Right renal cortex interstitium (tissue), 3 donors: Measurements from ENCODE around the gene PSKH1. TPM values are rescaled to one million over a fixed set of nuclear protein-coding genes. Genes with fewer than 3 reads are reported as not detected.
"Not testable (repeated sequence)": the region's sequence is repeated elsewhere in the genome, so short reads cannot be mapped to it uniquely, and the experiment has no call there.

ENCODE experiments used
- DNase-seq, 3 donors: peaks; one replicate each; pipeline ENCODE4 v3.0.0-alpha.2; 2013; ENCODE audit warnings: low read depth in 3 of 3, low spot score in 2 of 3
- polyA plus RNA-seq, 3 donors: library from polyadenylated mRNA; unstranded; fragments of 120-200 nt; gene quantifications; one replicate each; pipeline ENCODE4 v1.2.1, GENCODE V29; 2013; ENCODE audit not compliant: insufficient read length in 3 of 3

The PSKH1 gene
- 10 to 100 TPM; 31.6 to 38.0 (median 35.5) TPM for polyA plus RNA-seq

- peak; percentile 74 to 89 (median 81) for DNase-seq
Measured at GRCh38 chr16:67892899-67893742, at the start of gene PSKH1. TSS of gene PSKH1 (plus strand) at chr16:67893254. CDS start at chr16:67908750, 15,496 bp downstream.

DNA sequence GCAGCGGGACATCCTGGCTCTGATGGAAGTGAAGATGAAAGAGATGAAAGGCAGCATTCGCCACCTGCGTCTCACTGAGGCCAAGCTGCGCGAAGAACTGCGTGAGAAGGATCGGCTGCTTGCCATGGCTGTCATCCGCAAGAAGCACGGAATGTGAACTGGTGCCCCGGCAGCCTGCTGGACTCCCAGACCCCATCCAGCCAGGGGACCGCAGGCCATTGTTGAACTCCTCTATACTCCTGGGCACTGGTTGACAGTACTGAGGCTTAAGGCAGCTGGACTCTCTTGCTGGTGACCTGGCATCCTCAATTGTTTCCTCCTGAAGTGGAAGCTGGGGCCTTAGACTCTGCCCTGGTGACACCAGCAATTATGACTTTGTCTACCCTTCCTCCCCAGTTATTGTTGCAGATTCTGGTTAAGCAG lies 49.7 kb upstream of the PSKH1 start:
- no peak for DNase-seq

GRCh38 chr16:67844497-67844896 lies 48.6 kb upstream of the PSKH1 start:
- DNase-seq, result no peak

DNA sequence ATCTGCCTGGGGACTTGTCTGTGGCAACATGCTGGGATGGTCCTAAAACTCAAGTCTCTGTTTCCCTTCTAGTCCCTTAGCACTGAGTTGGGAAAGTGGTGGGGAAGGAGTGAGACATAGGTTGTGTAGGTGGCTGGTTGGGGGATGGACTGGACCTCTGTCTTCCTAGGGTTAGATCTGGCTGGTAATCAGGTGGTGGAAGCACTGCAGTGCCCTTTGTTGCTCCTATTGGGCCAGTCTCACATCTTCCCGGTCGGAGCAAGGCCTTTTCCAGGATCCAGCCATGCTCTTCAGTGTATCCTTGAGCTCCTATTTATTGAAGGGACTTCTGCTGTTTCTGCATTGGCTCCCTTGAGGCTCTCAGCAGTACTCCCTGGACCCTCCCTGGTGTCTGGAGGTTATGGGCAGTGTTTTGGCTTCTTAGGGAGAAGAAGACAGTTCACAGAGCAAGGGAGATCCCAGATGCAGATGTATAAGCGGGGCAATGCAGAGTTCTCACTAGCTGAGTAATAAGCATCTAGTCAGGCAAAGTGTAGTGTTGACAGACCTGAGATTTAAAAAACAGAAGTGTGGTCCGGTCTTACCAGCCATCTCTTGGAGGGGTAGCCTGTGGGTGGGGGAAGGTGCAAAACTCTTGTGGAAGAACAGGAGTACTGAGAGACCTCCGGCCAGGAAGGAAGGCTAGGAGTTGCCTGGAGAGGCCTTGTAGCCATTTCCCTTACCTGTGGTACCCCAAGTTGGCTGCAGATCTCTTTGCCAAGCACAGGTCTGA lies 47.6 kb upstream of the PSKH1 start:
- DNase-seq, result no peak

DNA sequence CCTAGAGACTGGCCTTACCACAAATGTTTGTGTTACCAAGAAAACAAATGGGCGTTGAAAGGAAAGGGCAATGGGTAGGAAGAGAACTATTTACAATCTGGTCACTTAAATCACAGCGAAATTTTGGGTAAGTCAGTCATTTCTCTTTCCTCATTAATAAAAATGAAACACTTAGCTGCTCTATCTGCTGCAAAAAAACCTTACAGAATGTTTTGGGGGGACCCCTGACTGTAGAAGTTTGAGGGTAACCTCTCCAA lies 47.1 kb upstream of the PSKH1 start:
- DNase-seq, result no peak

- peak; percentile 86 to 95 (median 93) for DNase-seq
Measured at GRCh38 chr16:67846320-67847063, 46.6 kb upstream of the PSKH1 start, which contains the start of gene NUTF2. TSS of gene NUTF2 (plus strand) at chr16:67846933. CDS start at chr16:67865131, 18,198 bp downstream.

GRCh38 chr16:67847064-67847861 lies 45.8 kb upstream of the PSKH1 start, which contains the start of gene CENPT:
TSS of gene CENPT (minus strand) at chr16:67847693. CDS start at chr16:67833859, 13,834 bp downstream.
- DNase-seq, result peak in 1 of 3 donors; percentile 35

DNA sequence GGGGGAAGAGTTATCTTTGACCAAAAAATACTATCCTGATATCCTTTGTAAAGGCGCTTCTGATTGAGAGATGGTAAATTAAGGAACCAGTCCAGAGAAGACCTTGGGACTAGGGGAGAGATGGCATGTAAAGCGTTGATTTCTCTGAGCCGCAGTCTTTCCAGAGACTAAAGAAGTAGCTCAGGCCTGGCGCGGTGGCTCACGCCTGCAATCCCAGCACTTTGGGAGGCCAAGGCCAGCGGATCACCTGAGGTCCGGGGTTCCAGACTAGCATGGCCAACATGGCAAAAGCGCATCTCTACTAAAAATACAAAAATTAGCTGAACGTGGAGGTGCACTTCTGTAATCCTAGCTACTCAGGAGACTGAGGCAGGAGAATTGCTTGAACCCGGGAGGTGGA lies 44.9 kb upstream of the PSKH1 start:
- DNase-seq, result no peak

DNA sequence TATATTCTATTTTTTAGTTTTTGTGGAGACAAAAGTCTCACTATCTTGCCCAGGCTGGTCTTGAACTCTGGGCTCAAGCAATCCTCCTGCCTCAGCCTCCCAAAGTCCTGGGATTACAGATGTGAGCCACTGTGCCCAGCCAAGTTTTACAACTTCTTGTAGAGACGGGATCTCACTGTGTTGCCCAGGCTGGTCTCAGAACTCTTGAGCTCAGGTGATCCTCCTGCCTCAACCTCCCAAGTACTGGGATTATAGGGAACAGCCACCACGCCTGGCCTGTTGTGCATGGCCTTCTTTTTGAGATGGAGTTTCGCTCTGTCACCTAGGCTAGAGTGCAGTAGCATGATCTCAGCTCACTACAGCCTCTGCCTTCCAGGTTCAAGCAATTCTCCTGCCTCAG lies 39.4 kb upstream of the PSKH1 start:
- no peak for DNase-seq

GRCh38 chr16:67855789-67856188 lies 37.3 kb upstream of the PSKH1 start:
- no peak for DNase-seq

GRCh38 chr16:67856927-67857546 lies 36.0 kb upstream of the PSKH1 start:
- DNase-seq, result no peak

GRCh38 chr16:67857547-67858233 lies 35.4 kb upstream of the PSKH1 start:
- no peak for DNase-seq

GRCh38 chr16:67858500-67858899 lies 34.6 kb upstream of the PSKH1 start:
- DNase-seq, result no peak

GRCh38 chr16:67860589-67861398 lies 32.3 kb upstream of the PSKH1 start:
- no peak for DNase-seq

DNA sequence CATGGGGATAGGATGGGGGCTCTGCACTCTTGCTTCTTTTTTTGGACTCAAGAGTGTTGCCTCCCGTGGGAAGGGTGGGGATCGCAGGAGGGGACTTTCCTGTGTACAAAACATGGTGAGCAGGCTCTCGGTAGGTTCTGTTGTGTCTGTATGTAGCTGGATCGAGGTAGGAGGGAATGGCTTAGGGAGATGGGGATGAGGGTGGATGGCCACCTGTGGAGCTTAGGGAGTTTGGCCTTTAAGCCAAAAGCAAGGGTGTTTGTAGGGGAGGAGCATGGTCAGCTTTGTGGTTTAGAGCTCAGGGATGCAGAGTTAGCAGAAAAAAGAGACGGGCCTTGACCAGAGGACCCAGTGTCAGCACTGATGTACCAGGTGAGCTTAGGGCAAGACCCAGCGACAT lies 31.2 kb upstream of the PSKH1 start:
- no peak for DNase-seq

DNA sequence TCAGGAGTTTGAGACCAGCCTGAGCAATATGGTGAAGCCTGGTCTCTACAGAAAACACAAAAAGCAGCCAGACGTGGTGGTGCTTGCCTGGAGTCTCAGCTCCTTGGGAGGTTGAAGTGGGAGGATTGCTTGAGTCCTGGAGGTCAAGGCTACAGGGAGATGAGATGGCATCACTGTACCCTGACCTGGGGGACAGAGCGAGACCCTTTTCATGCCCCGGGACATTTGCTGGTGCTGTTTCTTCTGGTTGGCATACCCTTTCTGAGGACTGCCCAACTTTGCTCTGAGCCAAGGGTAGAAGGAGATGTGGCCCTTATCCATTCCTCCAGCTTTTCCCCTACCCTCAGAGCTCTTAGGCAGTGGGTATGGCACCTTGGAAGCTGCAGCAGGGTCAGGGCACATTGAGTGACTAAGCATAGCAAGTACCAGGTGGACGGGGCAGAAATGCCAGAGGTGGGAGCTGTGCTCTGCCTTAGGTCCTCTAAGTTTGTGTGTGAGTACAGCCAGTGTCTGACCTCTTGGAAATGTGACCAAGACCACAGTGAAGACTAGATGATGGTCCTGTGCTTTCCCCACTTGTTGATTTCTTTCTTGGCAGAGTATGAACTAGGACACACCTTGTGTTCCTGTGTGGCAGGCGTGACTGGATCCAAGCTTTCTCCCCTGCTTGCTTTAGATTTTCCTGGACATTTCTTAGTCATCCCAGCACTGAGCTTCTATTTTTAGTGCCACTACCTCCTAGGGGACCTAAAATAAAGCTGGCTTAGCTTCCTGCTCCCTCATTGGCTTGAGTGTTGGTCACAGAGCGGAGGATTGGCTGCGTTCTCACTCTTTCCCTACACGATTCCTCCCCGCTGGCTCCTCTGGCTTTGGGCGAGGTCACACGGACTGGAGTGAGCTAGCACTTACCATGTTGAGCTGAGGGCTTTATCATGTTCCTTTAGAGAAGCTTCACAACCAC lies 30.2 kb upstream of the PSKH1 start:
- no peak for DNase-seq

DNA sequence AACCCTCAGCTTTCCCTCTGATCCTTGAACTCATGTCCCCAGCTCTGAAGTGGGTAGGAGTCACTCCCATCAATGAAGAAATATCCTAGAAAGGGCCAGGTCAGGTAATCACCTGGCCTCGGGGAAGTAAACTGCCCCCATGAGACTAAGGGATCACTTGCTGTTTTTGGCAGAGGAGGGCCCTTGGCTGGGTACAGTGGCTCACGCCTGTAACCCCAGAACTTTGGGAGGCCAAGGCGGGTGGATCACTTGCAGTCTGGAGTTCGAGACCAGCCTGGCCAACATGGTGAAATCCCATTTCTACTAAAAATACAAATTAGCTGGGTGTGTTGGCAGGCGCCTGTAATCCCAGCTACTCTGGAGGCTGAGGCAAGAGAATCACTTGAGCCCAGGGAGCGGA lies 29.0 kb upstream of the PSKH1 start:
- not testable (repeated sequence) for DNase-seq
